Endothelial cell of umbilical vein (primary cell): Measurements from ENCODE around the gene SLAMF1. TPM values are rescaled to one million over a fixed set of nuclear protein-coding genes. Genes with fewer than 3 reads are reported as not detected.

ENCODE experiments used
- BruUV-seq: library from RNA; stranded (reverse); fragments of 400-500 nt; replicated peaks from 2 replicates; lab custom pipeline; 2021; lab: Mats Ljungman, UMichigan
- CTCF ChIA-PET: fragments of 300-600, 350-600 bp; sonication (Branson Sonifier 250); formaldehyde crosslinking; loops from one replicate; lab custom pipeline; 2021; ENCODE audit warnings: antibody characterized with exemption, inconsistent platforms; lab: Charles Lee
- POLR2A ChIA-PET: fragments of 300-600, 350-600 bp; sonication (Branson Sonifier 250); formaldehyde crosslinking; loops from one replicate; lab custom pipeline; 2021; ENCODE audit warnings: antibody characterized with exemption, inconsistent platforms; lab: Charles Lee
- DNase-seq: peaks from one replicate; pipeline ENCODE4 v3.0.0-alpha.2; 2011; ENCODE audit warnings: low read depth, low spot score
- FAIRE-seq: peaks from 2 replicates; lab custom pipeline; 2011; peaks lifted over from hg19 to GRCh38; lab: Jason Lieb, UNC
- H2AFZ ChIP-seq: 2 replicates; pipeline ENCODE4 v1.6.0; 2012; ENCODE audit warnings: low read depth, low read length, control low read depth, inconsistent platforms
- H3K27ac ChIP-seq: 2 replicates; pipeline ENCODE4 v1.5.1; 2011; ENCODE audit warnings: low read depth, mild to moderate bottlenecking, control low read depth, low read length, moderate library complexity; ENCODE audit not compliant: insufficient read depth
- H3K27me3 ChIP-seq, 2 experiments: 2 replicates each; pipeline versions ENCODE4 v1.6.0 to v1.6.1; 2011; ENCODE audit warnings: low read length in 2 of 2, mixed read lengths in 1 of 2; ENCODE audit not compliant: control insufficient read depth in 2 of 2, insufficient read depth in 2 of 2
- H3K36me3 ChIP-seq, 2 experiments: 2 replicates in 1 of 2; 3 replicates in 1 of 2; pipeline ENCODE4 v1.5.1; 2011; ENCODE audit warnings: low read length in 2 of 2, mild to moderate bottlenecking in 1 of 2, moderate library complexity in 1 of 2; ENCODE audit not compliant: control insufficient read depth in 2 of 2, insufficient read depth in 2 of 2; ENCODE audit errors: extremely low read depth in 1 of 2
- H3K4me1 ChIP-seq: 3 replicates; pipeline ENCODE4 v1.5.1; 2011; ENCODE audit warnings: mild to moderate bottlenecking, low read length; ENCODE audit not compliant: control insufficient read depth, insufficient read depth; ENCODE audit errors: extremely low read depth
- H3K4me2 ChIP-seq: 2 replicates; pipeline ENCODE4 v1.6.1; 2011; ENCODE audit warnings: low read length, control low read depth, mixed read lengths; ENCODE audit not compliant: insufficient read depth
- H3K4me3 ChIP-seq, 3 experiments: fragments of 200-600 bp in 1 of 3; sonication (generic), shearing (Covaris generic) in 1 of 3; replicated peaks in 1 of 3; 2 replicates each; pipeline ENCODE4 v1.5.1; 2011 to 2016; ENCODE audit warnings: control low read depth in 3 of 3, low read length in 3 of 3, mild to moderate bottlenecking in 2 of 3, inconsistent platforms in 1 of 3, low read depth in 1 of 3, moderate library complexity in 1 of 3; ENCODE audit not compliant: insufficient read depth in 1 of 3
- H3K79me2 ChIP-seq: 2 replicates; pipeline ENCODE4 v1.6.0; 2012; ENCODE audit warnings: low read length, inconsistent platforms; ENCODE audit not compliant: control insufficient read depth, insufficient read depth
- H3K9ac ChIP-seq: replicated peaks from 2 replicates; pipeline ENCODE3; 2011; ENCODE audit warnings: low read length, control low read depth; ENCODE audit not compliant: insufficient read depth; ENCODE audit errors: extremely low read depth
- H3K9me1 ChIP-seq: replicated peaks from 3 replicates; pipeline ENCODE4 v1.6.0; 2011; ENCODE audit warnings: mild to moderate bottlenecking, low read length; ENCODE audit not compliant: control insufficient read depth, insufficient read depth; ENCODE audit errors: extremely low read depth
- H3K9me3 ChIP-seq: replicated peaks from 2 replicates; pipeline ENCODE4 v1.5.1; 2012; ENCODE audit warnings: low read length, inconsistent platforms; ENCODE audit not compliant: control insufficient read depth, insufficient read depth
- H4K20me1 ChIP-seq: replicated peaks from 2 replicates; pipeline ENCODE3; 2011; ENCODE audit warnings: mild to moderate bottlenecking, low read length; ENCODE audit not compliant: control insufficient read depth, insufficient read depth; ENCODE audit errors: extremely low read depth
- CTCF ChIP-seq, 2 donors: IDR thresholded peaks; 1 replicate in 1 of 2; 2 replicates in 1 of 2; pipeline ENCODE4 v1.5.1; 2011; ENCODE audit warnings: low read length in 2 of 2, mild to moderate bottlenecking in 2 of 2, moderate library complexity in 2 of 2, control low read depth in 1 of 2, inconsistent platforms in 1 of 2, low read depth in 1 of 2; ENCODE audit not compliant: insufficient read depth in 1 of 2; ENCODE audit errors: extremely low read depth in 1 of 2
- EZH2 ChIP-seq: IDR thresholded peaks from 2 replicates; pipeline ENCODE4 v1.6.1; 2012; ENCODE audit warnings: borderline replicate concordance, low read depth, mild to moderate bottlenecking, moderate library complexity, low read length, inconsistent platforms; ENCODE audit not compliant: severe bottlenecking
- FOS ChIP-seq: IDR thresholded peaks from 2 replicates; pipeline ENCODE4 v1.6.1; 2011; ENCODE audit warnings: mild to moderate bottlenecking, low read length, moderate library complexity, borderline replicate concordance; ENCODE audit not compliant: insufficient read depth
- GATA2 ChIP-seq: IDR thresholded peaks from 2 replicates; pipeline ENCODE4 v1.7.0; 2011; ENCODE audit warnings: low read depth, mild to moderate bottlenecking, moderate library complexity, mixed read lengths, low read length; ENCODE audit not compliant: insufficient read length, insufficient read depth
- JUN ChIP-seq: IDR thresholded peaks from 2 replicates; pipeline ENCODE4 v1.6.1; 2011; ENCODE audit warnings: borderline replicate concordance, low read depth; ENCODE audit not compliant: insufficient read length, insufficient read depth
- POLR2A ChIP-seq: IDR thresholded peaks from 2 replicates; pipeline ENCODE4 v1.6.1; 2012; ENCODE audit warnings: low read depth, mild to moderate bottlenecking, control low read depth, low read length
- POLR2AphosphoS5 ChIP-seq: IDR thresholded peaks from 2 replicates; pipeline ENCODE4 v1.6.1; 2012; ENCODE audit warnings: low read depth, mild to moderate bottlenecking, control low read depth, low read length, moderate library complexity; ENCODE audit not compliant: insufficient read depth
- dilution Hi-C: fragments of 300-500 bp; cut with MboI; formaldehyde crosslinking; loops from one replicate; pipeline ENCODE4 v1.15.0; 2019; ENCODE audit warnings: low sequenced_read_pairs; ENCODE audit not compliant: extremely low pct_ligation_motif_present
- intact Hi-C: fragments of 100-400 bp; cut with micrococcal nuclease; formaldehyde crosslinking; loops from one replicate; pipeline ENCODE4 v1.10.0; 2022
- polyA plus RNA-seq, 4 experiments: library from polyadenylated mRNA; depleted of rRNA in 3 of 4; stranded (reverse) in 3 of 4; unstranded in 1 of 4; fragments of >200 nt; gene quantifications; 2 replicates each; pipeline versions ENCODE4 v1.2.1 to v1.2.3, GENCODE V29; 2011 to 2012; ENCODE audit warnings: missing spikeins in 1 of 4
- total RNA-seq: library from RNA; stranded (reverse); gene quantifications from 2 replicates; pipeline ENCODE4 v1.2.3, GENCODE V29; 2021

SLAMF1 gene
- total and polyA plus RNA-seq, 2 donors (not counting 3 experiments of a cell fraction or from before 2014, with no cell fraction given), result not detected

- Histone ChIP-seq H3K4me3 (no peak overlapping the region), H2AFZ (no peak overlapping the region), H3K79me2 (no peaks in the 10 kb centered on the region), H3K27me3 (peaks cover 16% of the 10 kb centered on the region in 2 experiments), H3K4me1 (no peaks in the 10 kb centered on the region), H3K4me2 (no peak overlapping the region), H3K36me3 (no peaks in the 10 kb centered on the region), H3K9ac (no peak overlapping the region), H3K27ac (no peak overlapping the region), H3K9me3 (no peaks in the 10 kb centered on the region), H4K20me1 (no peaks in the 10 kb centered on the region), H3K9me1 (no peaks in the 10 kb centered on the region)
- no peak for TF ChIP-seq JUN
- TF ChIP-seq POLR2AphosphoS5, result no peak
- no peak for TF ChIP-seq POLR2A
- no peak for TF ChIP-seq CTCF (IDR thresholded peaks at IDR 0.05; ENCODE audit: extremely low read depth in 1 of 2, insufficient read depth in 1 of 2, low read depth in 1 of 2, low read length in 2 of 2)
- no peak for TF ChIP-seq EZH2
- TF ChIP-seq GATA2, result no peak
- no peak for TF ChIP-seq FOS
- intact Hi-C loops (loop anchor here (10.0 kb wide), 1 partner anchor 500 kb away; no protein-coding TSS in a partner anchor), dilution Hi-C loops (no loop called here)
- CTCF ChIA-PET, result interaction anchor here (0.8 to 4.1 kb wide), 4 partner anchors 13 to 599 kb away, joined by 3 to 37 read pairs (median 4); no protein-coding TSS in a partner anchor
- FAIRE-seq (no peak), DNase-seq (no peak)
- no TSS peak for BruUV-seq
- POLR2A ChIA-PET, result no interaction called here
These were observed 41.6 kb downstream of the SLAMF1 start for GRCh38 chr1:160605205-160605604.
